SK-N-SH (cell line): ENCODE results near the gene RHBDL3. TPM values are rescaled to one million over a fixed set of nuclear protein-coding genes. Genes with fewer than 3 reads are reported as not detected.

Source experiments
- polyA plus RNA-seq, 3 experiments: library from polyadenylated mRNA; depleted of rRNA; stranded (reverse); fragments of >200 nt; gene quantifications; 2 replicates each; pipeline ENCODE4 v1.2.3, GENCODE V29; 2012
- small RNA-seq, 7 experiments: library from RNA; depleted of rRNA; stranded (forward); fragments of <200 nt; gene quantifications; one replicate each; pipeline ENCODE3, GENCODE V24; 2012

Gene RHBDL3
- polyA plus RNA-seq, 1 of the 3 experiments (the other 2 are of a cell fraction), result 0.72 TPM

Small RNA genes lying within 50 kb of the gene (small RNA-seq; reads per million reads assigned to genes)
- 0 to 0.21 (median 0) reads per million in 7 experiments for gene UBL5P2

Other genes with a start within 250 kb of the RHBDL3 start
- 25.0 and 36.1 TPM in 2 replicates for gene RHOT1, start 123.3 kb upstream of the RHBDL3 start, polyA plus RNA-seq (2012; rRNA removed)
- 14.2 and 19.4 TPM in 2 replicates for gene C17orf75, start 76.3 kb downstream of the RHBDL3 start, polyA plus RNA-seq (2012; rRNA removed)
- gene ZNF207, start 84.3 kb downstream of the RHBDL3 start, polyA plus RNA-seq (2012; rRNA removed), result 122 and 167 TPM in 2 replicates
- gene PSMD11, start 178.7 kb downstream of the RHBDL3 start, polyA plus RNA-seq (2012; rRNA removed), result 63.1 and 81.9 TPM in 2 replicates
- gene CDK5R1, start 221.2 kb downstream of the RHBDL3 start, polyA plus RNA-seq (2012; rRNA removed), result 1.0 and 1.4 TPM in 2 replicates